AG04449 (cell line): ENCODE measurements around the gene CAMSAP1.

ENCODE experiments used
- CTCF ChIA-PET: fragments of 350-600 bp; formaldehyde crosslinking; extraction: SDS; loops from one replicate; lab custom pipeline; 2021; ENCODE audit warnings: antibody characterized with exemption; lab: Yijun Ruan, JAX
- POLR2A ChIA-PET: fragments of 400-600, 350-600 bp; formaldehyde crosslinking; extraction: SDS; loops from one replicate; lab custom pipeline; 2020; ENCODE audit warnings: antibody characterized with exemption, inconsistent platforms; lab: Yijun Ruan, JAX
- DNase-seq: peaks from one replicate; pipeline ENCODE4 v3.0.0-alpha.2; 2010; ENCODE audit warnings: low read depth, low spot score
- H3K4me3 ChIP-seq: 2 replicates; pipeline ENCODE4 v1.5.1; 2011; ENCODE audit warnings: low read depth, mild to moderate bottlenecking, control low read depth, low read length
- TF ChIP-seq, protein P1 (sequence below): IDR thresholded peaks from one replicate; pipeline ENCODE4 v1.5.1; 2011; ENCODE audit warnings: mild to moderate bottlenecking, moderate library complexity, low read length, control low read depth, inconsistent platforms; ENCODE audit not compliant: insufficient read depth; ENCODE audit errors: missing control alignments

Gene CAMSAP1

DNA sequence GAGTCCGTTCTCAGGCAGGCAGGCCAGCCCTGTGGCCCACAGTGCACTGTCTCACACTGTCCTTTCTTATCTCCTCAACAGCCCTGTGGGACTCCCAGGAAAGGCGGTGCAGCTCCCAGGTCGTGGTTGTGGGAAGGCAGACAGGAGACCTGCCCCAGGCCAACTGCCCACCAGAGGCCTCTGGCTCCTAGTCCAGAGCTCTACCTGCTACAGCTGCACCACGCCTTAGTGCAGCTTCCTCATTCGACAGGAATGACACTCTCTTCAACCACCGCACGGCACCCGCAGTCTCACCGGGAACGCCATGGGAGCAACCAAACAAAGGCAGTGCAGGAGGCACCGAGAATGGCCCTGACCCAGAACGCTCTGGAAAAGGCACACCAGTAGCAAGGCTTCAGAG lies 25.3 kb downstream of the CAMSAP1 start:
- TF ChIP-seq, protein P1, sequence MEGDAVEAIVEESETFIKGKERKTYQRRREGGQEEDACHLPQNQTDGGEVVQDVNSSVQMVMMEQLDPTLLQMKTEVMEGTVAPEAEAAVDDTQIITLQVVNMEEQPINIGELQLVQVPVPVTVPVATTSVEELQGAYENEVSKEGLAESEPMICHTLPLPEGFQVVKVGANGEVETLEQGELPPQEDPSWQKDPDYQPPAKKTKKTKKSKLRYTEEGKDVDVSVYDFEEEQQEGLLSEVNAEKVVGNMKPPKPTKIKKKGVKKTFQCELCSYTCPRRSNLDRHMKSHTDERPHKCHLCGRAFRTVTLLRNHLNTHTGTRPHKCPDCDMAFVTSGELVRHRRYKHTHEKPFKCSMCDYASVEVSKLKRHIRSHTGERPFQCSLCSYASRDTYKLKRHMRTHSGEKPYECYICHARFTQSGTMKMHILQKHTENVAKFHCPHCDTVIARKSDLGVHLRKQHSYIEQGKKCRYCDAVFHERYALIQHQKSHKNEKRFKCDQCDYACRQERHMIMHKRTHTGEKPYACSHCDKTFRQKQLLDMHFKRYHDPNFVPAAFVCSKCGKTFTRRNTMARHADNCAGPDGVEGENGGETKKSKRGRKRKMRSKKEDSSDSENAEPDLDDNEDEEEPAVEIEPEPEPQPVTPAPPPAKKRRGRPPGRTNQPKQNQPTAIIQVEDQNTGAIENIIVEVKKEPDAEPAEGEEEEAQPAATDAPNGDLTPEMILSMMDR = no peak
- CTCF ChIA-PET = no interaction called here
- no peak for DNase-seq
- POLR2A ChIA-PET = no interaction called here
- no peak overlapping the region for H3K4me3 ChIP-seq

DNA sequence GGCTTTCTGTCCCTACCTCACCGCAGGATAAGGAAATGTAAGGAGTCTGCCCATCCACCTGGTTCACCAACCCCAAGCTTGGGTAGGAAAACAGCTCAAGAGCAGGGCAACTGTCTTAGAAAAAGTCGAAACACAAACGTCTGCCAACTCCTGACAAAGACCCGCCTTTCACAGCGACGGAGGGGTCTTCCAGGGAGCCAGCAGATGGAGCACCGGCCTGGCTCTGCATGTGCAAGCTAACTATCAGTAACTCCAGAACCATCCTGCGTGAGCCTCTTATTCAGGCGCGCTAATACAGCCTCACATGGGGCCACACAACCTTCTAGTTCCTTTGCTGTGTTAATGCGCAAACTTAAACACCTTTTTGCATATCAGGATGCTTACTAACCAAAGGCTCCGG lies 26.9 kb downstream of the CAMSAP1 start:
- CTCF ChIA-PET = interaction anchor here (0.6 to 1.1 kb wide), 3 partner anchors 10 to 16 kb away, joined by 3 to 4 read pairs (median 4); no protein-coding TSS in a partner anchor
- TF ChIP-seq, protein P1 = no peak
- no peak for DNase-seq
- no peak overlapping the region for H3K4me3 ChIP-seq
- POLR2A ChIA-PET = no interaction called here

DNA sequence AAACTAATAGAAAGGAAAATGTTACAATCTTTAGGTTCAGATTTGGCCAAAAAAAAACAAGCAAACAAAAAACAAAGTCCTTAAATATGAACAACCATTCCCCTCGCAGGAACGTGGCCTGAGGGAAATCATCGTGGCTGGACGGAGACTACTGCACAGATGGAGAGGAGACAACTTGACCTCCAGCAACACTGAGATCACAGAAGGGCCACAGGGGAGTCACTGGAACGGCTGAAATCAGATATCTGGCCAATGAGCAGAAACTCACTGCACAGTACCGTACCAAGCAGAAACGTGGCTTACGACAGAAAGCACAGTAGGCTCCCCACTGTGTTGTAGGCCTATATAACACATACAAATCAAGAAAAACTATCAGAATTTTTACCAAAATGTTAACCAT lies 27.7 kb downstream of the CAMSAP1 start:
- ChIA-PET POLR2A (no interaction called here), CTCF (no interaction called here)
- TF ChIP-seq, protein P1 = no peak
- DNase-seq = no peak
- no peak overlapping the region for H3K4me3 ChIP-seq

DNA sequence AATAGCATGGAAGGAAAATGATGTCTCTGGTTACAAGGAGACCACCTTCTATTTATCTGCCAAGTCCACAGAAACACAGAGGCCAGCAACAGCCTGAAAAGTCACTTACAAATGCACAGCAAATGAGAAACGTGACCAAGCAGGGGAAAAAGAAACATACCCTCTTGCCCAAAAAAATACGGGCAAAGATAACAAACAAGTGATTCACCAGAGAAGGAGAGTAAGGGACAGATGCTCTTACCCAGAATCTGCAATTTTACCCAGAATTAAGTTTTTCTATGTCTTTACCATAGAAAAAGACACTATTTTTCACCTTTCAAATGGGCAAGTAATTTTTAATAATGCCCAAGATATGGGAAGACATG lies 28.1 kb downstream of the CAMSAP1 start:
- ChIA-PET CTCF (no interaction called here), POLR2A (no interaction called here)
- H3K4me3 ChIP-seq = no peak overlapping the region
- TF ChIP-seq, protein P1 = no peak
- DNase-seq = no peak

DNA sequence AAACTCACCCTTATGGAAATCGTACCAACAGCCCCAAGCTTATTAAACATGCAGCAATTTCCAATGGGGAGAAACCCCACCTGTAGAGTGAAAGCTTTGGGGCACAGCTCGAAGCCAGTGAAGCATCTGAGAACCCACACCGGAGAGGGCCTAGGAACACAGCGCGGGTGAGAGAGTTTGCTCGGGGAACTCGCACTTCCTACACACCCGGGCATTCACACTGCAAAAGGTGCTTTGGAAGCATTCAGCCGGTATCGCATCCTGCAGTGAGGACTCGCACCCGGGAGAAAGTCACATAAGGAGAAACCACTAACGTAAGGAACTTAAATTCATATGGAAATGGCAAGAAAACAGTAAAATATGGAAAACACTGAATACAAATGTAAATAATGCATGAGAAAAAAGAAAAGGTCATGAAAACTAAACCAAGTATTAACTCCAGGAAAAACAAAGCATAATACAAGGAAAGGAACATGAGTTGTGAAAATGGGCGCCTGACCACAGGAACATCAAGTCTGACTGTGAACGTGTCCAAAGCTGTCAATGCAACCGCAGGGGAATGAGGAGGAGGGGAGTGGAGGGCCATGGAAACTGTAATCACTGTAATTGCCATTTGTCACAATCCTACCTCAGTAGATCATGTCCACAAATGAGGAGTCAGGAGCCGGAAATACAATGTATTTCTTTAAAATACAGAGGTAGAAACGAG lies 28.7 kb downstream of the CAMSAP1 start:
- CTCF ChIA-PET = interaction anchor here (6.1 kb wide), 1 partner anchor 14 kb away, joined by 54 read pairs; no protein-coding TSS in a partner anchor
- DNase-seq = no peak

DNA sequence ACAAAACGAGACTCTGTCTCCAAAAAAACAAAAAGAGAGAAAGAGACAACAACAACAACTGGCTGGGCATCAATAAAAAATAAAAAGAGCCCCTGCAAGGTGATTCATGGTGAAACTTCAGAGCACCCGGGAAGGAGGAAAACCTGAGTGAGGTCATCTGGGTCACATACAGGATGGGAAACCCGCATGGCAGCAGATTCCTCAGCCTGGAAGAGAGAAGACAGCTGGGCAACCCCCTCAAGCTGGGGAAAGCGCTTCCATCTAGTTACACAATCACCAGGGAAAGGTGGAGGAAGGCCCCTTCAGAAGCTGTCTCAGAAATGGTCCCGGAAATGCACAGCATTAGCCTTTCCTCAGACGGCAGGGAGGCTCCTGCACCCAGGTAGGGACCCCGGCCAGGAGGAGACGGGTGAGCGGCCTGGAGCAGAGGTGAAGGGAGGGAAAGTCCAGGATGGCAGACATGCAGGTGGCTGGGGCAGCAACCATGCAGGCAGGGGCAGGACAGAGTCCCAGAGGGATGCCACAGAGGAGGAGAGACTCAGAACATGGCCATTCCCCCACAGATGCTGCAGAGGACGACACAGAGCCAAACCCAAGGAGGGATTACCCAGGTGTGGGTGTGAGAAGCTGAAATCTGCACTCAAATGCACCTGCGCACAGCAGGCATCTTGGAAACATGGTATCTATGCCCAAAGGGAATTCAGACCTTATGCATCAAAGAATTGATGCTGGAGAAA lies 29.4 kb downstream of the CAMSAP1 start:
- no peak overlapping the region for H3K4me3 ChIP-seq
- ChIA-PET POLR2A (no interaction called here), CTCF (interaction anchor here (6.1 kb wide), 1 partner anchor 13 kb away, joined by 54 read pairs; no protein-coding TSS in a partner anchor)
- DNase-seq = no peak
- TF ChIP-seq, protein P1 = no peak

More for the DNA sequence above, 28.7 kb downstream of the CAMSAP1 start:
- TF ChIP-seq, protein P1 = no peak
- no peak overlapping the region for H3K4me3 ChIP-seq
- POLR2A ChIA-PET = no interaction called here
